Natural killer cell treated with Interleukin-12 subunit alpha and Interleukin-12 subunit beta and Interleukin-15 and Interleukin-18, amount 100 ng/mL, for 72 hours (primary cell): ENCODE data around the gene RPRD1A. TPM values are rescaled to one million over a fixed set of nuclear protein-coding genes. Genes with fewer than 3 reads are reported as not detected.
"Not testable (repeated sequence)": the region's sequence is repeated elsewhere in the genome, so short reads cannot be mapped to it uniquely, and the experiment has no call there.

Source experiments
- ATAC-seq, 2 donors: fragments of 150-1000 bp; cut with Tn5 transposase in 1 of 2; sonication (Bioruptor Pico), chemical (Tn5 transposase) in 1 of 2; 2 replicates each; pipeline ENCODE4 v1.10.0; 2021
- DNase-seq: peaks from one replicate; pipeline ENCODE4 v3.0.0; 2022; ENCODE audit warnings: low spot score
- H3K27ac Mint-ChIP-seq, 2 donors: 1 replicate in 1 of 2; 2 replicates in 1 of 2; pipeline ENCODE4 v1.8.0; 2022; ENCODE audit warnings: mixed read lengths in 2 of 2, mild to moderate bottlenecking in 1 of 2, moderate library complexity in 1 of 2
- H3K27me3 Mint-ChIP-seq, 2 donors: 1 replicate in 1 of 2; 2 replicates in 1 of 2; pipeline ENCODE4 v1.8.0; 2022; ENCODE audit warnings: mixed read lengths in 2 of 2
- H3K36me3 Mint-ChIP-seq: one replicate; pipeline ENCODE4 v1.8.0; 2022; ENCODE audit warnings: mixed read lengths
- H3K4me1 Mint-ChIP-seq, 2 donors: 1 replicate in 1 of 2; 2 replicates in 1 of 2; pipeline ENCODE4 v1.8.0; 2022; ENCODE audit warnings: low read depth in 2 of 2, mixed read lengths in 2 of 2, mild to moderate bottlenecking in 1 of 2
- H3K4me3 Mint-ChIP-seq: one replicate; pipeline ENCODE4 v1.8.0; 2022; ENCODE audit warnings: mixed read lengths
- H3K9me3 Mint-ChIP-seq: 2 replicates; pipeline ENCODE4 v1.8.0; 2022; ENCODE audit warnings: mixed read lengths
- total RNA-seq, 2 donors: library from RNA; stranded (reverse); gene quantifications; one replicate each; pipeline ENCODE4 v1.2.3, GENCODE V29; 2022

RPRD1A gene
- total RNA-seq, 2 donors from 2014 or later, result 16.0 to 38.6 TPM

GRCh38 chr18:36034299-36034895 lies 33.0 kb downstream of the RPRD1A start:
- ATAC-seq, result no peak
- no peak for DNase-seq
- Mint-ChIP-seq H3K4me3 (no peak overlapping the region), H3K27ac (no peak overlapping the region), H3K27me3 (no peaks in the 10 kb centered on the region), H3K9me3 (no peaks in the 10 kb centered on the region), H3K36me3 (peaks cover 15% of the 10 kb centered on the region), H3K4me1 (peaks cover 9 to 12% of the 10 kb centered on the region in 2 donors)

- H3K4me3 Mint-ChIP-seq, result no peak overlapping the region
- H3K4me1 Mint-ChIP-seq, result peaks cover 6 to 8% of the 10 kb centered on the region in 2 donors
- no peak for DNase-seq
- H3K27ac Mint-ChIP-seq, result no peak overlapping the region
- H3K36me3 Mint-ChIP-seq, result peaks cover 9% of the 10 kb centered on the region
- ATAC-seq, result no peak
- no peaks in the 10 kb centered on the region for H3K9me3 Mint-ChIP-seq
- no peaks in the 10 kb centered on the region for H3K27me3 Mint-ChIP-seq
Measured at GRCh38 chr18:36031903-36032302, 35.5 kb downstream of the RPRD1A start.

- ATAC-seq, result no peak
- H3K27ac Mint-ChIP-seq, result no peak overlapping the region
- peaks cover 6 to 8% of the 10 kb centered on the region in 2 donors for H3K4me1 Mint-ChIP-seq
- no peaks in the 10 kb centered on the region for H3K9me3 Mint-ChIP-seq
- H3K27me3 Mint-ChIP-seq, result no peaks in the 10 kb centered on the region
- no peak for DNase-seq
- peaks cover 11% of the 10 kb centered on the region for H3K36me3 Mint-ChIP-seq
- no peak overlapping the region for H3K4me3 Mint-ChIP-seq
Measured at GRCh38 chr18:36031407-36031806, 36.0 kb downstream of the RPRD1A start.

GRCh38 chr18:36028859-36029258 lies 38.5 kb downstream of the RPRD1A start:
- no peaks in the 10 kb centered on the region for H3K9me3 Mint-ChIP-seq
- peaks cover 18% of the 10 kb centered on the region for H3K36me3 Mint-ChIP-seq
- H3K4me3 Mint-ChIP-seq, result no peak overlapping the region
- no peak overlapping the region for H3K27ac Mint-ChIP-seq
- peaks cover 4 to 8% of the 10 kb centered on the region in 2 donors for H3K4me1 Mint-ChIP-seq
- no peak for DNase-seq
- ATAC-seq, result no peak
- H3K27me3 Mint-ChIP-seq, result no peaks in the 10 kb centered on the region

GRCh38 chr18:36025025-36025424 lies 42.3 kb downstream of the RPRD1A start:
- H3K36me3 Mint-ChIP-seq, result peaks cover 11% of the 10 kb centered on the region

GRCh38 chr18:36024241-36024640 lies 43.1 kb downstream of the RPRD1A start:
- not testable (repeated sequence) for ATAC-seq, H3K27me3 Mint-ChIP-seq, DNase-seq, H3K4me1 Mint-ChIP-seq, H3K9me3 Mint-ChIP-seq, H3K4me3 Mint-ChIP-seq, H3K27ac Mint-ChIP-seq
- peaks cover 11% of the 10 kb centered on the region for H3K36me3 Mint-ChIP-seq

More at GRCh38 chr18:36025025-36025424, 42.3 kb downstream of the RPRD1A start:
- DNase-seq, result no peak
- Mint-ChIP-seq H3K27ac (no peak overlapping the region), H3K9me3 (no peaks in the 10 kb centered on the region), H3K4me1 (no peaks in the 10 kb centered on the region), H3K4me3 (no peak overlapping the region), H3K27me3 (no peaks in the 10 kb centered on the region)
- no peak for ATAC-seq

- ATAC-seq (no peak), DNase-seq (no peak)
- no peaks in the 10 kb centered on the region for H3K4me1 Mint-ChIP-seq
- no peak overlapping the region for H3K4me3 Mint-ChIP-seq
- no peaks in the 10 kb centered on the region for H3K27me3 Mint-ChIP-seq
- no peaks in the 10 kb centered on the region for H3K9me3 Mint-ChIP-seq
- H3K27ac Mint-ChIP-seq, result no peak overlapping the region
- peaks cover 11% of the 10 kb centered on the region for H3K36me3 Mint-ChIP-seq
Measured at GRCh38 chr18:36023336-36023735, 44.0 kb downstream of the RPRD1A start.

GRCh38 chr18:36020174-36020711 lies 47.1 kb downstream of the RPRD1A start:
- Mint-ChIP-seq H3K27me3 (no peaks in the 10 kb centered on the region), H3K9me3 (no peaks in the 10 kb centered on the region), H3K36me3 (peaks cover 3% of the 10 kb centered on the region), H3K27ac (no peak overlapping the region), H3K4me1 (peaks cover 0 to 4% of the 10 kb centered on the region in 2 donors), H3K4me3 (no peak overlapping the region)
- DNase-seq (no peak), ATAC-seq (no peak)

GRCh38 chr18:36017232-36017631 lies 50.1 kb downstream of the RPRD1A start:
- ATAC-seq (no peak), DNase-seq (no peak)
- Mint-ChIP-seq H3K27me3 (no peaks in the 10 kb centered on the region), H3K36me3 (no peaks in the 10 kb centered on the region), H3K27ac (no peak overlapping the region), H3K4me3 (no peak overlapping the region), H3K4me1 (peaks cover 0 to 4% of the 10 kb centered on the region in 2 donors), H3K9me3 (no peaks in the 10 kb centered on the region)

GRCh38 chr18:36015629-36016028 lies 51.7 kb downstream of the RPRD1A start:
- Mint-ChIP-seq H3K36me3 (no peaks in the 10 kb centered on the region), H3K27ac (no peak overlapping the region), H3K27me3 (no peaks in the 10 kb centered on the region), H3K4me1 (peaks cover 0 to 4% of the 10 kb centered on the region in 2 donors), H3K4me3 (no peak overlapping the region), H3K9me3 (no peaks in the 10 kb centered on the region)
- no peak for ATAC-seq
- no peak for DNase-seq

- no peaks in the 10 kb centered on the region for H3K9me3 Mint-ChIP-seq
- peaks cover 0 to 4% of the 10 kb centered on the region in 2 donors for H3K4me1 Mint-ChIP-seq
Measured at GRCh38 chr18:36012891-36013290, 54.5 kb downstream of the RPRD1A start.

GRCh38 chr18:36009214-36009613 lies 58.1 kb downstream of the RPRD1A start:
- ATAC-seq (no peak), DNase-seq (no peak)
- no peaks in the 10 kb centered on the region for H3K9me3 Mint-ChIP-seq
- no peaks in the 10 kb centered on the region for H3K4me1 Mint-ChIP-seq
- H3K36me3 Mint-ChIP-seq, result no peaks in the 10 kb centered on the region
- no peak overlapping the region for H3K27ac Mint-ChIP-seq
- H3K4me3 Mint-ChIP-seq, result no peak overlapping the region
- no peaks in the 10 kb centered on the region for H3K27me3 Mint-ChIP-seq

More at GRCh38 chr18:36012891-36013290, 54.5 kb downstream of the RPRD1A start:
- Mint-ChIP-seq H3K27me3 (no peaks in the 10 kb centered on the region), H3K27ac (no peak overlapping the region), H3K36me3 (no peaks in the 10 kb centered on the region), H3K4me3 (no peak overlapping the region)
- DNase-seq (no peak), ATAC-seq (no peak)

- H3K9me3 Mint-ChIP-seq, result no peaks in the 10 kb centered on the region
Measured at GRCh38 chr18:36006997-36007396, 60.4 kb downstream of the RPRD1A start.

GRCh38 chr18:35999925-36000324 lies 67.4 kb downstream of the RPRD1A start:
- H3K27me3 Mint-ChIP-seq, result no peaks in the 10 kb centered on the region
- no peaks in the 10 kb centered on the region for H3K9me3 Mint-ChIP-seq
- DNase-seq (no peak), ATAC-seq (no peak)
- no peak overlapping the region for H3K27ac Mint-ChIP-seq
- H3K4me3 Mint-ChIP-seq, result no peak overlapping the region
- peaks cover 0 to 12% of the 10 kb centered on the region in 2 donors for H3K4me1 Mint-ChIP-seq
- H3K36me3 Mint-ChIP-seq, result no peaks in the 10 kb centered on the region

More at GRCh38 chr18:36006997-36007396, 60.4 kb downstream of the RPRD1A start:
- H3K4me1 Mint-ChIP-seq, result peaks cover 0 to 12% of the 10 kb centered on the region in 2 donors
- DNase-seq, result no peak
- no peaks in the 10 kb centered on the region for H3K36me3 Mint-ChIP-seq
- no peak overlapping the region for H3K27ac Mint-ChIP-seq
- H3K4me3 Mint-ChIP-seq, result no peak overlapping the region
- no peaks in the 10 kb centered on the region for H3K27me3 Mint-ChIP-seq
- no peak for ATAC-seq

- no peak for DNase-seq
- Mint-ChIP-seq H3K4me3 (no peak overlapping the region), H3K27ac (no peak overlapping the region), H3K9me3 (no peaks in the 10 kb centered on the region), H3K27me3 (no peaks in the 10 kb centered on the region), H3K4me1 (peaks cover 0 to 12% of the 10 kb centered on the region in 2 donors), H3K36me3 (no peaks in the 10 kb centered on the region)
- no peak for ATAC-seq
Measured at GRCh38 chr18:35998967-35999366, 68.4 kb downstream of the RPRD1A start.
